Hematopoietic multipotent progenitor cell (in vitro differentiated cells): ENCODE results near the gene EPN3. TPM values are rescaled to one million over a fixed set of nuclear protein-coding genes. Genes with fewer than 3 reads are reported as not detected.

Experiments
- DNase-seq, 3 donors: peaks; one replicate each; pipeline ENCODE4 v3.0.0-alpha.2; 2011 to 2015; ENCODE audit warnings: low read depth in 2 of 3, low spot score in 2 of 3
- total RNA-seq: library from RNA; depleted of rRNA; stranded (reverse); fragments of >200 nt; gene quantifications from one replicate; pipeline ENCODE4 v1.2.3, GENCODE V29; 2012

Gene EPN3
- total RNA-seq, 1 donor: under 0.01 TPM

GRCh38 chr17:50508573-50509460 lies 23.7 kb upstream of the EPN3 start:
- DNase-seq: no peak

GRCh38 chr17:50511058-50511457 lies 21.5 kb upstream of the EPN3 start:
- peak in 1 of 3 donors; percentile 21 for DNase-seq

- no peak for DNase-seq
Measured at GRCh38 chr17:50513495-50513894, 19.0 kb upstream of the EPN3 start.

- DNase-seq: no peak
Measured at GRCh38 chr17:50514388-50514787, 18.1 kb upstream of the EPN3 start.

GRCh38 chr17:50514936-50515702 lies 17.4 kb upstream of the EPN3 start:
- no peak for DNase-seq

GRCh38 chr17:50517011-50517410 lies 15.5 kb upstream of the EPN3 start:
- no peak for DNase-seq

GRCh38 chr17:50517504-50518383 lies 14.8 kb upstream of the EPN3 start:
- no peak for DNase-seq

- DNase-seq: no peak
Measured at GRCh38 chr17:50518384-50519023, 14.0 kb upstream of the EPN3 start.

GRCh38 chr17:50519141-50519834 lies 13.2 kb upstream of the EPN3 start:
- no peak for DNase-seq

- no peak for DNase-seq
Measured at GRCh38 chr17:50520483-50520882, 12.1 kb upstream of the EPN3 start.

- DNase-seq: no peak
Measured at GRCh38 chr17:50521514-50521913, 11.0 kb upstream of the EPN3 start.

GRCh38 chr17:50522766-50523165 lies 9.8 kb upstream of the EPN3 start:
- no peak for DNase-seq

- no peak for DNase-seq
Measured at GRCh38 chr17:50523208-50523607, 9.3 kb upstream of the EPN3 start.

GRCh38 chr17:50524838-50525237 lies 7.7 kb upstream of the EPN3 start:
- DNase-seq: no peak

GRCh38 chr17:50527155-50527762 lies 5.3 kb upstream of the EPN3 start:
- peak in 1 of 3 donors; percentile 25 for DNase-seq

GRCh38 chr17:50527949-50528474 lies 4.5 kb upstream of the EPN3 start:
- no peak for DNase-seq

GRCh38 chr17:50529849-50530248 lies 2.7 kb upstream of the EPN3 start:
- DNase-seq: no peak

- no peak for DNase-seq
Measured at GRCh38 chr17:50531428-50532025, 1.0 kb upstream of the EPN3 start.

GRCh38 chr17:50533185-50533584 lies 650 bp downstream of the EPN3 start:
- no peak for DNase-seq
